HEK293 (cell line): ENCODE results near the gene NFATC1.

Experiments used
- CTCF ChIA-PET: fragments of 350-600 bp; formaldehyde crosslinking; extraction: SDS; loops from one replicate; lab custom pipeline; 2021; ENCODE audit warnings: antibody characterized with exemption; lab: Yijun Ruan, JAX
- POLR2A ChIA-PET: fragments of 300-600 bp; formaldehyde crosslinking; extraction: SDS; loops from one replicate; lab custom pipeline; 2020; ENCODE audit warnings: antibody characterized with exemption, inconsistent platforms; lab: Yijun Ruan, JAX
- H3K27ac ChIP-seq: fragments of 200-500 bp; sonication (Bioruptor generic); 2 replicates; pipeline ENCODE4 v1.5.1; 2014; ENCODE audit warnings: low read depth, low read length, control low read depth, inconsistent platforms; ENCODE audit errors: extremely low read depth
- H3K36me3 ChIP-seq, 2 experiments: fragments of 200-500 bp in 1 of 2; sonication (Bioruptor generic) in 1 of 2; 1 replicate in 1 of 2; 2 replicates in 1 of 2; pipeline ENCODE4 v1.5.1; 2014 to 2017; ENCODE audit warnings: inconsistent platforms in 2 of 2, low read length in 2 of 2; ENCODE audit not compliant: control insufficient read depth in 2 of 2, insufficient read depth in 1 of 2
- H3K4me1 ChIP-seq: fragments of 200-500 bp; sonication (Bioruptor generic); 2 replicates; pipeline ENCODE4 v1.5.1; 2014; ENCODE audit warnings: mild to moderate bottlenecking, low read length, inconsistent platforms; ENCODE audit not compliant: control insufficient read depth, insufficient read depth
- H3K4me3 ChIP-seq: 2 replicates; pipeline ENCODE4 v1.5.1; 2011; ENCODE audit warnings: low read depth, mild to moderate bottlenecking, control low read depth, low read length, moderate library complexity
- H3K9me3 ChIP-seq: fragments of 200-500 bp; sonication (Bioruptor generic); 2 replicates; pipeline ENCODE4 v1.5.1; 2014; ENCODE audit warnings: low read depth, low read length, inconsistent platforms; ENCODE audit not compliant: control insufficient read depth, insufficient read depth
- GLIS1 ChIP-seq: fragments of 450-650 bp; formaldehyde crosslinking; IDR thresholded peaks from 2 replicates; pipeline ENCODE4 v1.5.1; 2016; ENCODE audit warnings: missing biosample characterization, missing genetic modification characterization
- KLF10 ChIP-seq: fragments of 450-650 bp; IDR thresholded peaks from 2 replicates; pipeline ENCODE4 v1.5.1; 2018; ENCODE audit warnings: missing biosample characterization, mild to moderate bottlenecking, missing genetic modification characterization
- SALL2 ChIP-seq: fragments of 450-650 bp; formaldehyde crosslinking; IDR thresholded peaks from 2 replicates; pipeline ENCODE4 v1.5.0; 2017; ENCODE audit warnings: missing biosample characterization, mild to moderate bottlenecking, missing genetic modification characterization, borderline replicate concordance
- SP7 ChIP-seq: fragments of 450-650 bp; formaldehyde crosslinking; IDR thresholded peaks from 2 replicates; pipeline ENCODE4 v1.5.1; 2016; ENCODE audit warnings: missing biosample characterization, missing genetic modification characterization
- ZNF10 ChIP-seq: fragments of 450-650 bp; formaldehyde crosslinking; IDR thresholded peaks from 2 replicates; pipeline ENCODE4 v1.5.1; 2017; ENCODE audit warnings: missing biosample characterization, missing genetic modification characterization
- ZNF146 ChIP-seq: fragments of 450-650 bp; formaldehyde crosslinking; IDR thresholded peaks from 2 replicates; pipeline ENCODE4 v1.5.1; 2016; ENCODE audit warnings: missing biosample characterization, missing genetic modification characterization
- ZNF184 ChIP-seq: fragments of 450-650 bp; IDR thresholded peaks from 2 replicates; pipeline ENCODE4 v1.5.1; 2018; ENCODE audit warnings: missing biosample characterization, mild to moderate bottlenecking, missing genetic modification characterization
- ZNF2 ChIP-seq: fragments of 450-650 bp; formaldehyde crosslinking; IDR thresholded peaks from 2 replicates; pipeline ENCODE4 v1.5.1; 2016; ENCODE audit warnings: missing biosample characterization, missing genetic modification characterization
- ZNF354C ChIP-seq: fragments of 450-650 bp; formaldehyde crosslinking; IDR thresholded peaks from 2 replicates; pipeline ENCODE4 v1.5.1; 2016; ENCODE audit warnings: missing biosample characterization, missing genetic modification characterization, low read depth, borderline replicate concordance
- ZNF433 ChIP-seq: fragments of 450-650 bp; formaldehyde crosslinking; IDR thresholded peaks from 2 replicates; pipeline ENCODE4 v1.5.1; 2016; ENCODE audit warnings: missing biosample characterization, missing genetic modification characterization, low read depth
- ZNF473 ChIP-seq: fragments of 450-650 bp; formaldehyde crosslinking; IDR thresholded peaks from 2 replicates; pipeline ENCODE4 v1.5.1; 2017; ENCODE audit warnings: missing biosample characterization, missing genetic modification characterization
- ZNF555 ChIP-seq: fragments of 450-650 bp; formaldehyde crosslinking; conservative IDR thresholded peaks from 2 replicates; pipeline ENCODE4 v1.5.1; 2017; ENCODE audit warnings: missing biosample characterization, mild to moderate bottlenecking, missing genetic modification characterization, inconsistent platforms
- ZNF658 ChIP-seq: fragments of 450-650 bp; formaldehyde crosslinking; IDR thresholded peaks from 2 replicates; pipeline ENCODE4; 2016; ENCODE audit warnings: missing biosample characterization, missing genetic modification characterization
- ZNF664 ChIP-seq: fragments of 450-650 bp; formaldehyde crosslinking; IDR thresholded peaks from 2 replicates; pipeline ENCODE4 v1.5.1; 2016; ENCODE audit warnings: missing biosample characterization, missing genetic modification characterization
- ZNF768 ChIP-seq: fragments of 450-650 bp; formaldehyde crosslinking; IDR thresholded peaks from 2 replicates; pipeline ENCODE4 v1.5.1; 2018; ENCODE audit warnings: missing biosample characterization, mild to moderate bottlenecking, missing genetic modification characterization
- TF ChIP-seq, protein P1 (sequence below): fragments of 450-650 bp; formaldehyde crosslinking; conservative IDR thresholded peaks from 2 replicates; pipeline ENCODE4 v1.5.1; 2016; ENCODE audit warnings: low read depth, missing biosample characterization, missing genetic modification characterization
- TF ChIP-seq, protein P2 (sequence below): fragments of 450-650 bp; formaldehyde crosslinking; IDR thresholded peaks from 2 replicates; pipeline ENCODE4 v1.5.1; 2017; ENCODE audit warnings: missing biosample characterization, mild to moderate bottlenecking, missing genetic modification characterization, moderate library complexity
- TF ChIP-seq, protein P3 (sequence below): fragments of 450-650 bp; formaldehyde crosslinking; IDR thresholded peaks from 2 replicates; pipeline ENCODE4 v1.5.1; 2016; ENCODE audit warnings: missing biosample characterization, missing genetic modification characterization

The NFATC1 gene

DNA sequence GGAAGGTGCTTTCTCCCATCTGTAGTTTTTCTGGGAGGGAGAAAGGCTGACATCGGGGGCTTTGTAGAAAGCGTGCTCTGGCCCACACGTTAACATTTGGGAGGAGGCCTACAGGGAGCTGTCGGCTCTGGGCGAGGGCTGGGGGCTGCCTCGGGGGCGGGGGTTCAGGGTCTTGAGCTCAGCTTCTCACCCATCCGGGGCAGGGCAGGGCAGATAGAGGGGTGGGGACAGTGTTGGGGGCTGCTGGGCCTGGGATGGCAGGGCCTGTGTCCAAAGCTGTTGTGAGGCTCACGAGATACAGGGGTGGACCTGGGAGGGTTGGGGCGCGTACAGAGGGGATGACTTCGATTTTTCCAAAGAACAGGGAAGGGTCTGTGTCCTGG is 27.0 kb downstream of the NFATC1 start:
- CTCF ChIA-PET = no interaction called here
- peaks cover 4 to 22% of the 10 kb centered on the region in 2 experiments; a peak in 2 of 3 replicates for H3K36me3 ChIP-seq
- no peaks in the 10 kb centered on the region for H3K4me1 ChIP-seq
- no peak for TF ChIP-seq ZNF184 (tag by site-specific recombination)
- no peak for TF ChIP-seq ZNF658 (tag by site-specific recombination)
- TF ChIP-seq KLF10 (tag by site-specific recombination) = no peak
- TF ChIP-seq ZNF146 (tag by site-specific recombination) = no peak
- TF ChIP-seq ZNF664 (tag by site-specific recombination) = no peak
- TF ChIP-seq ZNF433 = no peak
- TF ChIP-seq, protein P1, sequence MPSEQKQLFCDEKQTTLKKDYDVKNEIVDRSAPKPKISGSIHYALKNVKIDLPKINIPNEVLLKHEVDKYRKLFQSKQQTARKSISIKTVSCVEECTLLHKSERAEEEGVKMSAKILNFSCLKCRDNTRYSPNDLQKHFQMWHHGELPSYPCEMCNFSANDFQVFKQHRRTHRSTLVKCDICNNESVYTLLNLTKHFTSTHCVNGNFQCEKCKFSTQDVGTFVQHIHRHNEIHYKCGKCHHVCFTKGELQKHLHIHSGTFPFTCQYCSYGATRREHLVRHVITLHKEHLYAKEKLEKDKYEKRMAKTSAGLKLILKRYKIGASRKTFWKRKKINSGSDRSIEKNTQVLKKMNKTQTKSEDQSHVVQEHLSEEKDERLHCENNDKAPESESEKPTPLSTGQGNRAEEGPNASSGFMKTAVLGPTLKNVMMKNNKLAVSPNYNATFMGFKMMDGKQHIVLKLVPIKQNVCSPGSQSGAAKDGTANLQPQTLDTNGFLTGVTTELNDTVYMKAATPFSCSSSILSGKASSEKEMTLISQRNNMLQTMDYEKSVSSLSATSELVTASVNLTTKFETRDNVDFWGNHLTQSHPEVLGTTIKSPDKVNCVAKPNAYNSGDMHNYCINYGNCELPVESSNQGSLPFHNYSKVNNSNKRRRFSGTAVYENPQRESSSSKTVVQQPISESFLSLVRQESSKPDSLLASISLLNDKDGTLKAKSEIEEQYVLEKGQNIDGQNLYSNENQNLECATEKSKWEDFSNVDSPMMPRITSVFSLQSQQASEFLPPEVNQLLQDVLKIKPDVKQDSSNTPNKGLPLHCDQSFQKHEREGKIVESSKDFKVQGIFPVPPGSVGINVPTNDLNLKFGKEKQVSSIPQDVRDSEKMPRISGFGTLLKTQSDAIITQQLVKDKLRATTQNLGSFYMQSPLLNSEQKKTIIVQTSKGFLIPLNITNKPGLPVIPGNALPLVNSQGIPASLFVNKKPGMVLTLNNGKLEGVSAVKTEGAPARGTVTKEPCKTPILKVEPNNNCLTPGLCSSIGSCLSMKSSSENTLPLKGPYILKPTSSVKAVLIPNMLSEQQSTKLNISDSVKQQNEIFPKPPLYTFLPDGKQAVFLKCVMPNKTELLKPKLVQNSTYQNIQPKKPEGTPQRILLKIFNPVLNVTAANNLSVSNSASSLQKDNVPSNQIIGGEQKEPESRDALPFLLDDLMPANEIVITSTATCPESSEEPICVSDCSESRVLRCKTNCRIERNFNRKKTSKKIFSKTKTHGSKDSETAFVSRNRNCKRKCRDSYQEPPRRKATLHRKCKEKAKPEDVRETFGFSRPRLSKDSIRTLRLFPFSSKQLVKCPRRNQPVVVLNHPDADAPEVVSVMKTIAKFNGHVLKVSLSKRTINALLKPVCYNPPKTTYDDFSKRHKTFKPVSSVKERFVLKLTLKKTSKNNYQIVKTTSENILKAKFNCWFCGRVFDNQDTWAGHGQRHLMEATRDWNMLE (tag by site-specific recombination) = no peak
- TF ChIP-seq, protein P2, sequence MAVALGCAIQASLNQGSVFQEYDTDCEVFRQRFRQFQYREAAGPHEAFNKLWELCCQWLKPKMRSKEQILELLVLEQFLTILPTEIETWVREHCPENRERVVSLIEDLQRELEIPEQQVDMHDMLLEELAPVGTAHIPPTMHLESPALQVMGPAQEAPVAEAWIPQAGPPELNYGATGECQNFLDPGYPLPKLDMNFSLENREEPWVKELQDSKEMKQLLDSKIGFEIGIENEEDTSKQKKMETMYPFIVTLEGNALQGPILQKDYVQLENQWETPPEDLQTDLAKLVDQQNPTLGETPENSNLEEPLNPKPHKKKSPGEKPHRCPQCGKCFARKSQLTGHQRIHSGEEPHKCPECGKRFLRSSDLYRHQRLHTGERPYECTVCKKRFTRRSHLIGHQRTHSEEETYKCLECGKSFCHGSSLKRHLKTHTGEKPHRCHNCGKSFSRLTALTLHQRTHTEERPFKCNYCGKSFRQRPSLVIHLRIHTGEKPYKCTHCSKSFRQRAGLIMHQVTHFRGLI = no peak
- no peak for TF ChIP-seq ZNF555
- TF ChIP-seq ZNF768 = no peak
- no peak for TF ChIP-seq SALL2
- TF ChIP-seq, protein P3, sequence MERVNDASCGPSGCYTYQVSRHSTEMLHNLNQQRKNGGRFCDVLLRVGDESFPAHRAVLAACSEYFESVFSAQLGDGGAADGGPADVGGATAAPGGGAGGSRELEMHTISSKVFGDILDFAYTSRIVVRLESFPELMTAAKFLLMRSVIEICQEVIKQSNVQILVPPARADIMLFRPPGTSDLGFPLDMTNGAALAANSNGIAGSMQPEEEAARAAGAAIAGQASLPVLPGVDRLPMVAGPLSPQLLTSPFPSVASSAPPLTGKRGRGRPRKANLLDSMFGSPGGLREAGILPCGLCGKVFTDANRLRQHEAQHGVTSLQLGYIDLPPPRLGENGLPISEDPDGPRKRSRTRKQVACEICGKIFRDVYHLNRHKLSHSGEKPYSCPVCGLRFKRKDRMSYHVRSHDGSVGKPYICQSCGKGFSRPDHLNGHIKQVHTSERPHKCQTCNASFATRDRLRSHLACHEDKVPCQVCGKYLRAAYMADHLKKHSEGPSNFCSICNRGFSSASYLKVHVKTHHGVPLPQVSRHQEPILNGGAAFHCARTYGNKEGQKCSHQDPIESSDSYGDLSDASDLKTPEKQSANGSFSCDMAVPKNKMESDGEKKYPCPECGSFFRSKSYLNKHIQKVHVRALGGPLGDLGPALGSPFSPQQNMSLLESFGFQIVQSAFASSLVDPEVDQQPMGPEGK = no peak
- TF ChIP-seq ZNF10 (tag by site-specific recombination) = no peak
- no peak for TF ChIP-seq GLIS1
- TF ChIP-seq ZNF2 (tag by site-specific recombination) = no peak
- TF ChIP-seq SP7 (tag by site-specific recombination) = no peak
- TF ChIP-seq ZNF354C (tag by site-specific recombination) = no peak
- TF ChIP-seq ZNF473 (tag by site-specific recombination) = no peak
- H3K9me3 ChIP-seq = no peaks in the 10 kb centered on the region
- H3K27ac ChIP-seq = no peak overlapping the region
- POLR2A ChIA-PET = no interaction called here
- H3K4me3 ChIP-seq = no peak overlapping the region
